HepG2 (cell line): Measurements from ENCODE around the gene BAMBI. TPM values are rescaled to one million over a fixed set of nuclear protein-coding genes. Genes with fewer than 3 reads are reported as not detected.

Experiments used
- FOXP1 ChIP-seq, 2 experiments: fragments of 450-650 bp in 1 of 2; IDR thresholded peaks; 2 replicates each; pipeline ENCODE4 v1.6.1; 2017 to 2018; ENCODE audit warnings: antibody characterized with exemption in 1 of 2
- PHF5A ChIP-seq: IDR thresholded peaks from one replicate; pipeline ENCODE4 v1.6.1; 2018; ENCODE audit warnings: low read depth, missing genetic modification reagents; ENCODE audit not compliant: unreplicated experiment
- POGZ ChIP-seq: sonication (generic); formaldehyde crosslinking; IDR thresholded peaks from 2 replicates; pipeline ENCODE4 v1.4.0; 2020; ENCODE audit warnings: mild to moderate bottlenecking, missing genetic modification reagents
- ZIK1 ChIP-seq: sonication (generic); formaldehyde crosslinking; IDR thresholded peaks from 2 replicates; pipeline ENCODE4 v1.5.0; 2020; ENCODE audit warnings: mild to moderate bottlenecking, low read depth, missing genetic modification reagents, borderline replicate concordance
- ZNF280D ChIP-seq: sonication (generic); formaldehyde crosslinking; IDR thresholded peaks from 2 replicates; pipeline ENCODE4 v1.5.1; 2020; ENCODE audit warnings: mild to moderate bottlenecking, missing genetic modification reagents
- ZNF605 ChIP-seq: sonication (generic); formaldehyde crosslinking; IDR thresholded peaks from 2 replicates; pipeline ENCODE4 v1.8.0; 2022; ENCODE audit warnings: mild to moderate bottlenecking, missing genetic modification reagents
- ZNF646 ChIP-seq: sonication (generic); formaldehyde crosslinking; IDR thresholded peaks from 2 replicates; pipeline ENCODE4 v1.9.0; 2021; ENCODE audit warnings: mild to moderate bottlenecking, missing genetic modification reagents
- ZNF773 ChIP-seq: sonication (generic); formaldehyde crosslinking; IDR thresholded peaks from 2 replicates; pipeline ENCODE4 v1.4.0; 2020; ENCODE audit warnings: missing genetic modification reagents, borderline replicate concordance
- polyA plus RNA-seq, 8 experiments: library from polyadenylated mRNA; depleted of rRNA in 3 of 8; stranded (reverse) in 7 of 8; unstranded in 1 of 8; fragments of >200 nt; fragmentation: Illumina TruSeq in 4 of 8; extraction: Trizol in 4 of 8; gene quantifications; 2 replicates each; pipeline versions ENCODE4 v1.2.1 to v1.2.3, GENCODE V29; 2011 to 2016; ENCODE audit warnings: low read depth in 4 of 8, missing spikeins in 1 of 8, mixed read lengths in 1 of 8; ENCODE audit not compliant: insufficient read depth in 1 of 8
- total RNA-seq, 5 experiments: library from RNA; depleted of rRNA; stranded (reverse); fragments of >200 nt; fragmentation: Illumina TruSeq; extraction: Trizol; gene quantifications; 2 replicates each; pipeline ENCODE4 v1.2.3, GENCODE V29; 2016; ENCODE audit warnings: low read depth in 1 of 5

BAMBI gene
- total and polyA plus RNA-seq, 2 of the 13 experiments (the other 11 are each of a cell fraction or from before 2014, with no cell fraction given), result 12.0 to 23.6 TPM

- TF ChIP-seq ZNF646 (CRISPR knock-in tag) (no peak), PHF5A (CRISPR knock-in tag) (no peak), ZNF605 (CRISPR knock-in tag) (no peak), ZNF280D (no peak), FOXP1 (IDR thresholded peaks at IDR 0.05) (no peak), FOXP1 (CRISPR knock-in tag; IDR thresholded peaks at IDR 0.05) (no peak), POGZ (CRISPR knock-in tag) (no peak), ZIK1 (CRISPR knock-in tag) (no peak), ZNF773 (no peak)
These were observed 40.0 kb upstream of the BAMBI start (continued) for GRCh38 chr10:28637346-28637745.
